HG03565 (cell line): ENCODE data around the gene PLCB4.

Source experiments
- ATAC-seq: cut with Tn5 transposase; IDR thresholded peaks from one replicate; pipeline ENCODE4 v1.9.1; 2021; ENCODE audit warnings: mild to moderate bottlenecking, moderate library complexity; ENCODE audit not compliant: unreplicated experiment

Gene PLCB4

DNA sequence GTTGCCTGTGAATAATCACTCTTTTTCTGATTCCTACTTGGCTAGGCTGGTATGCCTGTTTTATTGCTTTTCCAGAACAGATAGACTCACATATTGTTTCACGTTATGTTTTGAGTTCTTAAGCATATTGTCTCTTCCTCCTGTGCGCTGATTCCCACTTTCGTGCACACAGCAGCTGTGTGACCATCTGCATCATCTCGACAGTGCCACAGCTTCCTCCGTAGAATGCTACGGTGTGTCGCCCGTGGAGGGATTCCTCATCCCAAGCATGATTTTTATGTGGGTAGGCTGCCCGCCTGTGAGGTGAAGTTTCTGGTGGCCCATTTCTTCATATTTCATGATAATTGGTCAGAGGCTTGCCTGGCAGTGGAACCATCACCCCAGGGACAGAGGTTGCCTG lies 31.8 kb downstream of the PLCB4 start:
- no peak for ATAC-seq

- ATAC-seq = no peak
Observed at GRCh38 chr20:9102456-9102855, 33.6 kb downstream of the PLCB4 start.

DNA sequence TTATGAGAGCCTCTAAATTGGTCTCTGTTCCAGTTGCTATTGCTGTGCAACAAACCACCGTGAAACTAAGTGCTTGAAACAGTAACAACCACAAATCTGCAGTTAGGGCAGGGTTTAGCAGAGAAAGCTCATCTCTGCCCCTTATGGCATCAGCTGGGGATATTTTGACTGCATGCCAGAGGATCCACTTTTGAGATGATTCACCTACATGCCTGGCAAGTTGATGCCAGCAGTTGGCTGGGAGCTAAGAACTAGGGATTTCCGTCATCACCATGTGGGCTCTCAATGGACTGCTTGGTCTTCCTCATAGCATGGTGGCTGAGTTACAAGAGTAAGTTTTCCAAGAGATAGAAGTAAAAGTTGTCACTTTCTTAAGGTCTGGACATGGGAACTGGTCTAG lies 35.1 kb downstream of the PLCB4 start:
- ATAC-seq = no peak

DNA sequence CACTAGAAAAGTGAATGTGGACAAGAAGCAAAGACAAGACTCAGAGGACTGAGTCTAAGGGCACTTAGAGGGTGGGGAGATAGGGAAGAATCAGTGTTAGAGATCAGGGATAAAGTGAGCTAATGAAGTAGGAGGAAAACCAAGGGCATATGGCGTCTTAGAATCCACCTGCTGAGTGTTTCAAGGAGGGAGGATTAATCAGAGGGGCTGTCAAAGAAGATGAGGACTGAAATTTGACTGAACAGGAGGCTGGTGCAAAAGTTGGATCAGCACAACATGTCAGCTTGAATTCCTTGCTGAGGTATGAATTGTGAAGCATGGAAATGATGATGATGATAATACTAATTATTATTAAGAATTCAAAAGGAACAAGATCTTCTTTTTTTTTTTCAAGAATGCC lies 39.4 kb downstream of the PLCB4 start:
- no peak for ATAC-seq

- ATAC-seq = no peak
Observed at GRCh38 chr20:9109566-9109965, 40.7 kb downstream of the PLCB4 start.

- no peak for ATAC-seq
Observed at GRCh38 chr20:9110365-9110764, 41.5 kb downstream of the PLCB4 start.

GRCh38 chr20:9110916-9111432 lies 42.1 kb downstream of the PLCB4 start:
- ATAC-seq = no peak

DNA sequence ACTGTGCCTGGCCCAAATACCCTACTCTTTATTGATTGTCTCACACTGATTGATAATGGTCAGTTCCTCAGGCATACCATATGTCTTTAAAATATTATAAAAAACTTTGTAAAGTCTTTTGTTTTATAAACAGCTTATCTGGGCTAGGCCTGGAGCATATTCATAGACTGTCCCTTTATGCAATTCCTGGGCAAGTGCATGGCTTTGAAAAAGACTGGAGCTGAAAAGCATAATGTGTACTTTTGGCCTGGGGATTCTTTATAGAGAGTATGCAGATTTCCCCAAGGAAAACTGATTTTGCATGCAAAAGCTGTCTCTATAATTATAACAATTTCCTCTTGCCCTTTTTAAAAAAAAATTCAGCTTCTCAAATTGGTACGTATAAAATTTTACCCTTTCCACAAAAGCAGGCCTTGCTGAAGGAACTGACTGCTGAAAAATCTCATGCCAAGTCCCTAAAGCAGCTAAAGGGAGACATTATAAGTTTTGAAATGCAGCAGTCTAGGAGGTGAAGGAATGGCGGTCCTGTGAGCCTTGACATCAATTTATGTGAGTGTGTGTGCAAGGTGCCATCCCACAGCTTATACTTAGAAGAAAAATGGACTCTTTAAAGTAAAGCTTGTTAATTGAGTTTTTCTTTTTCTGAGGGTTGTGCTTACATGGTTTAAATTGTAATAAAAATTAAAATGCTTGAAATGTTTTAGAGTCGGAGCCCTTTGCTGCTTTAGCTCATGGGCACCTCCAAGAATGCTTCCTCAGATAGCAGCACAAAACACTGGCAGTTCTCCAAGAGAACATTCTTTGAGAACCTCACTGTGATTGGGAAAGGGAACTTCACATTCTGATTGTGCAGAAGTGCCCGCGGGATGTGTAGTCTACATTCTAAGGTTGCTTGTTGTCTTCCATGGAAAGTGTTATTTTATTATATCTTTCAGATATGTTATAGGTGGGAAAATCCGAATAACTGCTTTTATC lies 43.9 kb downstream of the PLCB4 start:
- no peak for ATAC-seq

DNA sequence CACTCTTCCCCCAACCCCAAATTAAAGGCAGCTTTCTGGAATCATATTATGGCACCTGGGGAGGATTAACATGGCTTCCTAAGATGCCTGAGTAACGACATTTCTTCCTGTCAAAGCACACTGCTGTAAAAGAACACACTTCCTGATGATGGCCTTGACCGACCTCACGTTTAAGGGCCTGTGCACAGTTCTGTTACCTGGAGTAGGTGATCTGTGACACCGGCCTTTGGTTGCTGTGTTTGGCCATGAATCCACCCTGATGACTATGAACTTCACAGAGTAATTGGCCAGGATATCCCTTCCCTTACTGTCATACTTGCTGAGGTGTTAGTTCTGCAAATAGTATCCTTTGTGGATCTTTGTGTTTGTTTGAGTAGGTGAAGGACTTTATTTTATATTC lies 45.8 kb downstream of the PLCB4 start:
- no peak for ATAC-seq

GRCh38 chr20:9117548-9117947 lies 48.7 kb downstream of the PLCB4 start:
- ATAC-seq = no peak

- no peak for ATAC-seq
Observed at GRCh38 chr20:9119776-9120175, 50.9 kb downstream of the PLCB4 start.

GRCh38 chr20:9121211-9121610 lies 52.3 kb downstream of the PLCB4 start:
- no peak for ATAC-seq

- no peak for ATAC-seq
Observed at GRCh38 chr20:9122571-9122970, 53.7 kb downstream of the PLCB4 start.

- no peak for ATAC-seq
Observed at GRCh38 chr20:9126527-9126926, 57.6 kb downstream of the PLCB4 start.

DNA sequence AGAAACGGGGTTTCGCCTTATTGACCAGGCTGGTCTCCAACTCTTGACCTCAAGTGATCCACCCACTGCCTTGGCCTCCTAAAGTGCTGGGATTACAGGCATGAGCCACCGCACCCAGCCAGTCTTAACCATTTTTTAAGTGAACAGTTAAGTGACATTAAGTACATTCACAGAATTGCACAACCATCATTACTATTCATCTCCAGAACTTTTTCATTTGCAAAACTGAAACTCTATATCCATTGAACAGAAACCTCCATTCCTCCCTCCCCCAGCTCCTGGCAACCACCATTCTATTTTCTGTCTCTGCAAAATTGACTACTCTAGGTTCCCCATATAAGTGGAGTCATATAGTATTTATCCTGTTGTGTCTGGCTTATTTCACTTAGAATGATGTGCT lies 59.7 kb downstream of the PLCB4 start:
- ATAC-seq = no peak

GRCh38 chr20:9129756-9130155 lies 60.9 kb downstream of the PLCB4 start:
- no peak for ATAC-seq

DNA sequence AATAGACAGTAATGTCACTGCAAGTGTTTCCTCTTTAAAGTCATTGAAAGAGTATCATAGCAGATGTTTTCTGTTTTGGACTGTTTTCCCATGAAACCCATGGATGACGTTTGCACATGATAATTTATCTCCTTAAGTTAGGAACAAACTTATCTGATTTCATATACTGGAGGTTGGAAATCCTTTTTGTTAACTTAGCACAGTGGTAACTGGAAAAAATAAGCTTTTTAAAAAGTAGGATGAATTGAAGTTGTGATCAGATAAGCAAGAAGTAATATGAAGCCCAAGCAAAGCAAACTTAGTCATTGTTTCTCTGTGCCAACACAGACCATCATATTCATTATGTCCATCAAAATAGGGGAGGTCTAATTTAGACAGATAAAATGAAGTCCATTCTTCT lies 61.6 kb downstream of the PLCB4 start:
- ATAC-seq = no peak

DNA sequence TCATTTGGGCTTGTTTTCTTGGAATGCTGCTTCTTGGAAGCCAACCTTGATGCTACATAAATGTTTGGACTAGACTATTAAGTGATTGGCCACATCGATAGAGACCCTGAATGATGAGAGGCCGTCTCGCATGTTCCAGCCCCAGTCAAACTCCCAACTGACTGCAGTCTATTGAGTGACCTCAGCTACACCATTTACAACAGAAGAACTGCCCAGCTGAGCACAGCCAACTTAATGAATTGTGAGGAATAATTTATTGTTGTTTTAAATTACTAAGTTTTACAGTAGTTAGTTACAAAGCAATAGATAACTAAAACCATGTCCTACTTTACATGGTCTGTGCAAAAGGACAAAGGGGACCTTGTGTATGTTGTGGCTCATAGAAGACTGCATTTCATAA lies 63.0 kb downstream of the PLCB4 start:
- no peak for ATAC-seq

- no peak for ATAC-seq
Observed at GRCh38 chr20:9134346-9134745, 65.5 kb downstream of the PLCB4 start.

DNA sequence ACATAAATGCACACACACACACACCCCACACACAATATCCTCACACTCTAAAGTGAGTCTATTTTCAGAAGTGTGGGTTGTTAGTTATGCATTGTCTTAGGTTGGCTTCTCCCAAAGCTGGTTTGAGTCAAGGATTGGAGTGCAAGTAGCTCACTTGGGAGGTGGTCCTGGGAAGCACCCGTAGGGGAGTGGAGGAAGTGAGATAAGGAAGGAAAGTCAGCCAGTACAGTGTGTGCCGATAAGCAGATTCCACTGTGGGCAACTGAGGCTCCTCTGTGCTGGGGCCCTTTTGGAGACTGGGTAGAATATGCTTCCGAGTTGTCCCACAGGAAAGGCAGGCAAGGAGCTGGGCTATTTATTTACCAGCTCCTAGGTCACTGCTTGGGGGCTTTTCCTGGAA lies 67.2 kb downstream of the PLCB4 start:
- no peak for ATAC-seq

DNA sequence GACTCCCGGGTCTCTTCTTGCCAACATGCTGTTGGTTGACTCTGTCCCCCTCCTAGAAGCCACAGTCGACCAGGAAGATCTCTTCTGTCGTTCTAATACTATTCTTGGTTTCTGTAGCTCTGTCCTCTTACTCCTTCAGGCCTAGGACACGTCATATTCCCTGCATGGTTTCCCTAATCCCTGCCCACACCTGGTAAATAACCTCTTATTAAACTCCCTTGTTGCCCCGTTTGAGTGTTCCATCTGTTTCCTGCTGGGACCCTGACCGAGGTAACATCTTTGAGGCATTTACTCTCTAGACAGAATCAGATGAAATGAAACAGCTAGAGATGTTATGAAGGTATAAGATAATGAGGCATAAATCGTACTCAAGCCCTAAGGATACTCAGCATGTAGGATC lies 68.1 kb downstream of the PLCB4 start:
- ATAC-seq = no peak

DNA sequence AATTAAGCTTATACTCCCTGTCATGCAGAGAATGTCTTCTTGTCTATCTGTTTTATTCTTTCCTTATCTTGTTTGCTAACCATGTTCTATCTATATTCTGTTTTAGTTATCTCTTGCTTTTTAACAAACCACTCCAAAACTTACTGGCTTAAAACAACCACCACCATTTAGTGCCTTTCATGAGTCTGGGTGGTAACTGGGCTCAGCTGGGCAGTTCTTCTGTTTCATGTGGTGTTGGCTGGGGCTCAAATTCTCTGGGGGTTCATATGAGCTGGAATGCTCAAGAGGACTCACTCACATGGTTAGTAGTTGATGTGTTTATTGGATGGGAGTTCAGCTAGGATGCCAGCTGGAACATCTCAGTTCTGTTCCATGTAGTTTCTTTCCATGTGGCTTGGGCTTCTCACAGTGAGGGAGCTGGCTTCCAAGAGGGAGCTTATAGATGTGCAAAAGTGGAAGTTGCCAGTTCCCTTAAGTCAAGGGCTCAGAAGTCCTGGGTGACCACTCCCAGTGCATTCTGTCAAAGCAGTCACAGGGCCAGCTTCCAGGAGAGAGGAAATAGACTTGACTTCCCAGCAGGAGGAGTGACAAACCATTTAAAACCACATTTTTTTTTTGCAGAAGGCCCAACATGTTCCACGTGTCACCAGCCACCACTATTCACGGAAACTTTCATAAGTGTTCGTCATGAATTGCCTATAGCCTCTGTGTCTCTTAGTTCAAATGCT lies 70.4 kb downstream of the PLCB4 start:
- ATAC-seq = no peak
